ENCODE results near the gene ZFYVE16.
"Not testable (repeated sequence)": the region's sequence is repeated elsewhere in the genome, so short reads cannot be mapped to it uniquely, and the experiment has no call there.

The ZFYVE16 gene

GRCh38 chr5:80491296-80491695 is 83.4 kb downstream of the ZFYVE16 start:
- no peak for DNase-seq

- DNase-seq: no peak
Observed at GRCh38 chr5:80492741-80493140, 84.9 kb downstream of the ZFYVE16 start.

DNA sequence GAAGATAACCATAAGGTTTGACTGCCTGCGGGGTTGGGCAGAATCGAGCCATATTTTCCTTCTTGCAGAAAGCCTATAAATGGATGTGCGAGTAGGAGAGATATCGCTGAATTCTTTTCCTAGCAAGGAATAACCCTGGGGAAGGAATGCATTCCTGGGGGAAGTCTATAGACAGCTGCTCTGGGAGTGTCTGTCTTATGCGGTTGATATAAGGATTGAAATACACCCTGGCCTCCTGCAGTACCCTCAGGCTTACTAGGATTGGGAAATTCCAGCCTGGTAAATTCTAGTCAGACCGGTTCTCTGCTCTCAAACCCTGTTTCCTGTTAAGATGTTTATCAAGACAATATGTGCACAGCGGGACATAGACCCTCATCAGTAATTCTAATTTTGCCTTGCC is 85.6 kb downstream of the ZFYVE16 start:
- not testable (repeated sequence) for DNase-seq

DNA sequence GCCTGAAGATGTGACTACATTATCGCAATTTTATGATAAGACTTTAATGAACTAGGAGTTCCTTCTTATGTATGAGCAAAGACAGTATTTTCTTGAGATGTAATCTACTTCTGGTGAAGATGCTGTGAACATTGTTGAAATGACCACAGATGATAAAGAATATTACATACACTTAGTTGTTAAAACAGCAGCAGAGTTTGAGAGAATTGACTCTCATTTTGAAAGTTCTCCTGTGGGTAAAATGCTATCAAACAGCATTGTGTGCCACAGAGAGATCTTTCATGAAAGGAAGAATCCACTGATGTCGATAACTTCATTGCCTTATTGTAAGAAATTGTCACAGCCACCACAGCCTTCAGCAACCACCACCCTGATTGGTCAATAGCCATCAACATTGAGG is 88.0 kb downstream of the ZFYVE16 start:
- no peak for DNase-seq

- no peak for DNase-seq
Observed at GRCh38 chr5:80502800-80503199, 94.9 kb downstream of the ZFYVE16 start.

DNA sequence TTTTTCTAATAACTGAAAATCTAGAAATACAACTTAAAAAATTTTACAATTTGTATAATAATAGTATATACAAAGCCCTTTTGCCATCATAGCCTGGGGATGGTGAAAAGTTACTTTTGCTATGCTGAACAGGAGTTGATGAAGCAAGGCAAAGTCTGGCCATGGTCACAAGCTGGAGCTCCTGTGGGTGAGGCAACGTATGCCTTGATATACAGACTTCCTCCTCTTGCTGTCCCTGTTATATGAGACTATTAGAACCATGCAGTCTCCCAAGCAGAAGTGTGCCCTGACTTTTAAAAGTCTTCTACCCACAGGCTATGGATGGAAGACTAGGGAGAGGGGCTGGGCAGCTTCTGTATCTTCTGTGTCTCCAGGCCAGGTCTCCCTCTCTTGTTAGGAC is 95.8 kb downstream of the ZFYVE16 start:
- no peak for DNase-seq

DNA sequence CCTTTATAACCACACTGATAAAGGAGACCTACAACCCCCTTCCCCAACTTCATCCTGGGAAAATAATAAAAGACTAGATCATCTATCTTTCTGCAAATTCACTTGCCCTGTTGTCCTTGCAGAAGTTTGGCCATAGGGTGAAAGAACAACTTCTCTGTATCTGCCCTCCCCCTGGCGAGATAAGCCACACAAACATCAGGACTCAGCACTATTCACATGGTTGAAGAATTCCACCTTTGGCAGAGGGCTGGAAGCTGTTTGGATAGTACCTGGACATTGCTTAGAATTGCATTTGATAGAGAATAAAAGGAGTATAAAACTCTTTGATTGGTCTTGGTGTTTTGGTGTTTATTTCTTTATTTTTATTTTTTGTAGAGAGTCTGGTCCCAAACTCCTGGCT is 97.0 kb downstream of the ZFYVE16 start:
- no peak for DNase-seq

DNA sequence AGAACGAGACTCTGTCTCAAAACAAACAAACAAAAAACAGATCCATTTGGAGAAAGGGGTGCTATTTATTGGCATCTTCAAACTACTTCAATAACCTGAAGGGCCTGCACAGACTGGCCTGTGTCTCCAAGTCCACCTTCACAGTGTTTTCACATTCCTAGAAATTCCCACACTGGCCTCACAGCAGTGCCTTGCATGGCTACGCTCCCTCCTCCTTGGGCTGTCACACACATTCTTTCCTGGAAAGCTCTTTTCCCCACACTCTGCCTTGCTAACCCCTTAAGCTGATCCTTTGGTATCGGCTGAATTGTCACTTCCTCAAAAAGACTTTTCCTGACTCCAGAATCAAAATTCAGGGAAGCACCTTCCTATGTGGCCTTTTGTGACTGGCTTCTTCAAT is 99.8 kb downstream of the ZFYVE16 start:
- no peak for DNase-seq

DNA sequence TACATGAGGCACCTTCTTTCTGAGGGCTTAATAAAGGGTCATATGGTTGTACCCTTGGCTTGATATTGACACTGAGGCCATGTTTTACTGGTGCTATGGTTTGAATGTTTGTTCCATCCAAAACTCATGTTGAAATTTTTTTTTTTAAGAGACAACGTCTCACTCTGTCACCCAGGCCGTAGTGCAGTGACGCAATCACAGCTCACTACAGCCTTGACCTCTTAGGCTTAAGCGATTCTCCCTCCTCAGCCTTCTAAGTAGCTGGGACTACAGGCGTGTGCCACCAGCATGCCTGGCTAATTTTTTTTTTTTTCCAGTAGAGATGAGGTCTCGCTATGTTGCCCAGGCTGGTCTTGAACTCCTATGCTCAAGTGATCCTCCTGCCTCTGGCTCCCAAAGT is 101.0 kb downstream of the ZFYVE16 start:
- no peak for DNase-seq

GRCh38 chr5:80509362-80509761 is 101.5 kb downstream of the ZFYVE16 start:
- no peak for DNase-seq

DNA sequence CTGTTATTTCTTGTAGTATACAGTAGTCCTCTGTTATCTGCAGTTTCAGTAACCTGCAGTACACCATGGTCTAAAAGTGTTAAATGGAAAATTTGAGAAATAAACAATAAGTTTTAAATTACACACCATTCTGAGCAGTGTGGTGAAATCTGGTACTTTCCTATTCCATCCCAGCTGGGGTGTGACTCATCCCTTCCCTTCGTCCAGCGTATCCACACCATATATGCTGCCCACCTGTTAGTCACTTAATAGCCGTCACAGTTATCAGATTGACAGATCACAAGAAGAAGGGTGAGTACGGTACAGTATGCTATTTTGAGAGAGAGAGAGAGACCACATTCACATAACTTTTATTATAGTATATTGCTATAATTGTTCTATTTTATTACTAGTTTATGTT is 109.0 kb downstream of the ZFYVE16 start:
- DNase-seq: no peak
